GM12875 (cell line): ENCODE results near the gene TPI1.
"Not testable (repeated sequence)": the region's sequence is repeated elsewhere in the genome, so short reads cannot be mapped to it uniquely, and the experiment has no call there.

Experiments
- H3K4me3 ChIP-seq: one replicate; pipeline ENCODE4 v1.5.1; 2011; ENCODE audit warnings: low read depth, low read length, control low read depth
- TF ChIP-seq, protein P1 (sequence below): IDR thresholded peaks from 2 replicates; pipeline ENCODE4 v1.5.1; 2011; ENCODE audit warnings: low read depth, mild to moderate bottlenecking, control low read depth, inconsistent platforms, low read length, moderate library complexity, borderline replicate concordance; ENCODE audit not compliant: insufficient read depth

Gene TPI1

DNA sequence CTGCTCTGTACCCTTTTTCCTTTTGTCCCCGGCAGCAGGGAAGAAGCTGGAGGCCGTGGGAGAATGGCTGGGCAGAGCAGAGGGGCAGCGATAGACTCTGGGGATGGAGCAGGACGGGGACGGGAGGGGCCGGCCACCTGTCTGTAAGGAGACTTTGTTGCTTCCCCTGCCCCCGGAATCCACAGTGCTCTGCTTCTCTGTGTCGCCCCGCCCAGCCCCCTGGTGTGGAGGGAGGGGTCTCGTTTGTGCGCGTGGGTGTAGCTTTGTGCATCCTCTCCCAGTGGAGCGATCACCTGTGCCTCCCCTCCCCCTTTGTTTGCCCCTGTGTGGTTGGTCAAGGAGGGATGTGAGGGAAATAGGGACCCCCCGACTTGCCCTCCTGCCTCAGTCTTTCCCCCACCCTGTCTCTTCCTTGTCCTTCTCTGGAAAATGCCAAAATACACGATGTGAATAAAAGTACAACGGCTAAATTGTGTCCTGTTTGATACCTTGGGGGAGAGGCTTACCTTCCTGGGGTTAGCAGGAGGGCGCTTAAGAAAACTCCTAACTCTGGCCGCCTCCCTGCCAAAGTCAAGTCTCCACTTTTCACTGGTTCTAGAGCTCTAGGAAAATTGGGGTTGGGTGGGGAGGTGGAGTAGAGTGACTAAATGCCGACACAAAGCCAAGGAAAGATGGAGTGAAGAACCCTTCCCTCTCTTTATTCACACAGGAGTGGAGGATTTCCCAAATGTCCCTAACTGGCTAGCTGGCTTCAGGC, 990 bp upstream of the TPI1 start:
- TF ChIP-seq, protein P1, sequence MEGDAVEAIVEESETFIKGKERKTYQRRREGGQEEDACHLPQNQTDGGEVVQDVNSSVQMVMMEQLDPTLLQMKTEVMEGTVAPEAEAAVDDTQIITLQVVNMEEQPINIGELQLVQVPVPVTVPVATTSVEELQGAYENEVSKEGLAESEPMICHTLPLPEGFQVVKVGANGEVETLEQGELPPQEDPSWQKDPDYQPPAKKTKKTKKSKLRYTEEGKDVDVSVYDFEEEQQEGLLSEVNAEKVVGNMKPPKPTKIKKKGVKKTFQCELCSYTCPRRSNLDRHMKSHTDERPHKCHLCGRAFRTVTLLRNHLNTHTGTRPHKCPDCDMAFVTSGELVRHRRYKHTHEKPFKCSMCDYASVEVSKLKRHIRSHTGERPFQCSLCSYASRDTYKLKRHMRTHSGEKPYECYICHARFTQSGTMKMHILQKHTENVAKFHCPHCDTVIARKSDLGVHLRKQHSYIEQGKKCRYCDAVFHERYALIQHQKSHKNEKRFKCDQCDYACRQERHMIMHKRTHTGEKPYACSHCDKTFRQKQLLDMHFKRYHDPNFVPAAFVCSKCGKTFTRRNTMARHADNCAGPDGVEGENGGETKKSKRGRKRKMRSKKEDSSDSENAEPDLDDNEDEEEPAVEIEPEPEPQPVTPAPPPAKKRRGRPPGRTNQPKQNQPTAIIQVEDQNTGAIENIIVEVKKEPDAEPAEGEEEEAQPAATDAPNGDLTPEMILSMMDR, result no peak
- H3K4me3 ChIP-seq, result peak overlapping the region; percentile 99

DNA sequence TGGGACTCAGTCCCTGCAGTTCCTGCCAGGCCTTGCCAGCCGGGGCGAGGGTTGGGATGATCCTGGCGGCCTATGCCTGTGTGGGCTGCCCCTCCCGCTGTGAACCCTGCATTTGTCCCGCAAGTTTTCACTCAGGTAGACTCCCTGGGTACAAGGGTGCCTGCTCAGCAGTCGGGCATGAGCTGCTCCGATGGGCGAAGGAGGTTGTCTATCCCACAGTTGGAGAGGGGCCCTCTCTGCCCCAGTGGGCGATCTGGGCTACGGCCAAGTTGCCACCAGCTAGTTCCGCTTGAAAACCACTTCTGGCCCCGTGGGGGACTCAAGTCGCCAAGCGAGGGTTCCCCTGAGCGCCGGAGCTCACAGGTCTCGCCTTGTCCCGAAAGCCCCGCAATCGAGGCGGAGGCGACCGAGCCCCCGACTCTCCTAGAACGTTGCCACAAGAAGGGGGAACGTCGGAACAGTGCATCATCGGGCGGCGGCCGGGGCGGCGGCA, 365 bp upstream of the TPI1 start:
- TF ChIP-seq, protein P1, result no peak

DNA sequence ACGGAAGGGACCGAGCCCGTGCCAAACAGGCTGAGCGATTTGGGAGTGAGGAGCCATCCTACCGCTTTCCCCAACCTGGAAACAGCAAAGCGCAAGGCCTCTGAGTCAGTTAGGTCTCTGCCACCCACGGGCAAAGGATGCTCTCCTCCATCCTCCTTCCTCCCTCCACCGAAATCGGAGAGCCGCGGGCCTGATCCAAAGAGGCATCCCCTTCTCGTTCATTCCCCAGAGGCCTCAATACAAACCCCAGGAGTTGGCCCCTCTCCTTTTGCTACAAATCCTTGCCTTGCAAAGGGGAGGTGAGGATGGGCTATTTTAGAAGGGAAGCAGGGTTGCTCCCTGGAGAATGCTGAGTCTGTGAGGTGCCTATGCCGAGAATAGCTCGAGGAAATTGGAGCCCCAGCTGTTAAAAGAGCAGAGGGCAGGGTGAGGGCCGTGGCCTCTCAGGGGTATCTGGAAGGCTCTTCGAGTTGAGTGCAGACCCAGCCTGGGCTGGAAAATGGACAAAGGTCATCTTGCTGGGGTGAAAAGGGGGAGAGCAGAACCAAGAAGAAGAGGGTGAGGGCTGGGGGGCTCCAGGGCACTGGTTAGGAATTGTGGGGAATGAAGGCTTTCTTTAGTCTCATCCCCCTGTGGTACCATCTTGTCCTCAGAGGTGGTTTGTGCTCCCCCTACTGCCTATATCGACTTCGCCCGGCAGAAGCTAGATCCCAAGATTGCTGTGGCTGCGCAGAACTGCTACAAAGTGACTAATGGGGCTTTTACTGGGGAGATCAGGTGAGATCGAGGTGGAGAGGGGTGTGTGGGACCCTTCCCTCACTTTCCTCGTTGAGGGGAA, 1.1 kb downstream of the TPI1 start:
- H3K4me3 ChIP-seq, result peak overlapping the region; percentile 99
- TF ChIP-seq, protein P1, result peak; percentile 18; the same call in 1 of the 2 replicates

More for the DNA sequence above, 365 bp upstream of the TPI1 start:
- peak overlapping the region; percentile 99 for H3K4me3 ChIP-seq

DNA sequence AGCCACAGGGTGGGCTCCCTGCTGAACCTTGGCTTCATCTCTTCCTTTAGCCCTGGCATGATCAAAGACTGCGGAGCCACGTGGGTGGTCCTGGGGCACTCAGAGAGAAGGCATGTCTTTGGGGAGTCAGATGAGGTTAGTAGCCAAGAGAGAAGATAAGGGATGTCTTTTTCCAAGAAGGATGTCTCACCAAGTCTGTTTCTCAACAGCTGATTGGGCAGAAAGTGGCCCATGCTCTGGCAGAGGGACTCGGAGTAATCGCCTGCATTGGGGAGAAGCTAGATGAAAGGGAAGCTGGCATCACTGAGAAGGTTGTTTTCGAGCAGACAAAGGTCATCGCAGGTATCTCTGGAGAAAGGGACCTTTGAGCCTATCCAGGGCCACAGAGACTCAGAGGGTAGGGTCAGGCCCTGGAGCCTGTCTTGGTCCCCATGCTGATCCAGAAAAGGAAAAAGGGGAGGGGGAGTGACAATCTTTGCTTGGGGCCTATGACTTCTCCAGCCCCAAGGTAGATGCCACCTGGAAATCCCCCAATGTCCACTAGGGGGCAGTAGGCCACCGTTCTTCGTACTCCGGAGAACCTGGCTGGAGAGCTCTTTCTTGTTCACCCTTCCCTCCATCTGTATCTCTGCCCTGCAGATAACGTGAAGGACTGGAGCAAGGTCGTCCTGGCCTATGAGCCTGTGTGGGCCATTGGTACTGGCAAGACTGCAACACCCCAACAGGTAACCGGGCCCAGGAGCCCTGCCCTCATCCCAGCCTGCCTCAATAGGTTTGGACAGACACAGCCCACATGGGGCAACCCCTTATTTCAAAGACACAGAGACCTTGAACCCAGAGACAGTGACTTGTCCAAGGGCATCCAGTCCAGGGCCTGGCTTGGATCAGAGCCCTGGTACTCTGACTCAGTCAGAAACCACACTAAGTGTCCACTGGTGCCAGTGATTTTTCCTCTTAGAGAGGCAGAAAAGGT, 2.0 kb downstream of the TPI1 start:
- TF ChIP-seq, protein P1, result peak; percentile 88
- H3K4me3 ChIP-seq, result peak overlapping the region; percentile 99

DNA sequence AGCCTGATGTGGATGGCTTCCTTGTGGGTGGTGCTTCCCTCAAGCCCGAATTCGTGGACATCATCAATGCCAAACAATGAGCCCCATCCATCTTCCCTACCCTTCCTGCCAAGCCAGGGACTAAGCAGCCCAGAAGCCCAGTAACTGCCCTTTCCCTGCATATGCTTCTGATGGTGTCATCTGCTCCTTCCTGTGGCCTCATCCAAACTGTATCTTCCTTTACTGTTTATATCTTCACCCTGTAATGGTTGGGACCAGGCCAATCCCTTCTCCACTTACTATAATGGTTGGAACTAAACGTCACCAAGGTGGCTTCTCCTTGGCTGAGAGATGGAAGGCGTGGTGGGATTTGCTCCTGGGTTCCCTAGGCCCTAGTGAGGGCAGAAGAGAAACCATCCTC, 3.0 kb downstream of the TPI1 start:
- H3K4me3 ChIP-seq, result not testable (repeated sequence)

DNA sequence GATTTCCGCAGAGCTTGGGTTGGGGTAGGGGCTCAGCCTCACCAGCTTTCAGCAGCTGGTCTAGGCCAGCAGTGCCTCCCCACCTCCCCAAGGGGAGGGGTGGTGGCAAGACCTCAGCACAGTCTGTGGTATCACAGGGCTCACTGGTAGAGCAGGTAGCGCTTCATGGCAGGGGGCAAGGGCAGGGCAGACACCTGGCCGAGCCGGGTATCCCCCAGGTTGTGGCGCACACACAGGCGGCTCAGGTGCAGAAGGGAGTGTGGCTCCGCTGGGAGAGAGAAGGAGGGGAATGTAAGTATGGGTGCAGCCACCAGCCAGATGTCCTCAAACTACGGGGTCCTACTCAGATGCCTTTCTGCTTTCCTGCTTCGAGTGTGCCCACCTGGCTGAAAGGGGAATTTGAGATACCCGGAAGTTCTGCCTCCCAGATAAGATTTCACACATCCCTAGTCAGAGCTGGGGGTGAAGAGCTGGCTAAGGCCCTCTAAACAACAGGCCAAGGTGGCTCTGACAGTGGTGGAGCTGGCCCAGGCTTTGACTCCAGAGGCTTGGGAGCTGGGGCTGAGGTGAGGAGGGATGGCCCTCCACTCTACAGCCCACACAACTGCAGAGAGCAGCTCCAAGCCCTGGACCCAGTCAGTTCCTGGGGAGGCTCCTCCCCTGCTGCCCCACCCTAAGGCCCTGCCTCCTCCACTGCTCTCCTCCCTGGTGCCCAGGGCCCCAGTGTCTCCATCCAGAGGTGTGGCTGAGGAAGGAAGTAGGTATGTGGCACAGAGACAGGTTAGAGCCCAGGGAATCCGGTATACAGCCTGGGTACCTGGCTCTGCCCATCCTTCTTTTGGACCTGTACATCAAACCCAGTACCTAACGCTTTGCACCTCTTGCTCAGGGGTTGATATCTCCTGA, 4.0 kb downstream of the TPI1 start:
- no peak overlapping the region for H3K4me3 ChIP-seq
- TF ChIP-seq, protein P1, result no peak
